ENCODE data around the gene DSCAML1. TPM values are rescaled to one million over a fixed set of nuclear protein-coding genes. Genes with fewer than 3 reads are reported as not detected.
A peak's percentile ranks its signal among the peaks of the same experiment; 100 is the strongest.

Gene DSCAML1
- total and polyA plus RNA-seq, 2 of the 8 experiments (the other 6 are each of a cell fraction or from before 2014, with no cell fraction given), result 0.19 to 0.24 TPM

- Histone ChIP-seq H3K4me2 (ENCODE audit: insufficient read depth in 1 of 2, low read depth in 2 of 2, low read length in 2 of 2) (no peak overlapping the region; a peak in 1 of 4 replicates), H3K27ac (ENCODE audit: low read depth, low read length) (no peak overlapping the region), H3K23me2 (ENCODE audit: low read depth, low read length) (no peaks in the 10 kb centered on the region; the same call in 1 of the 2 replicates), H4K20me1 (replicated peaks in 1 of 2; ENCODE audit: control insufficient read depth in 1 of 2, insufficient read depth in 2 of 2, low read length in 2 of 2) (no peaks in the 10 kb centered on the region), H2AFZ (ENCODE audit: low read length) (no peak overlapping the region), H3K9me3 (ENCODE audit: insufficient read depth in 2 of 2, low read depth in 1 of 2, low read length in 1 of 2) (no peaks in the 10 kb centered on the region), H3K18ac (ENCODE audit: extremely low read depth, low read length) (no peak overlapping the region), H3K36me3 (ENCODE audit: control insufficient read depth in 2 of 4, insufficient read depth in 4 of 4, low read length in 3 of 4) (no peaks in the 10 kb centered on the region), H2BK120ac (replicated peaks; ENCODE audit: low read depth, low read length) (peak overlapping the region; percentile 34), H3K14ac (ENCODE audit: insufficient read length) (no peak overlapping the region), H2BK5ac (ENCODE audit: low read depth, low read length) (no peak overlapping the region), H3K23ac (ENCODE audit: insufficient read length) (no peak overlapping the region), H2BK20ac (ENCODE audit: low read length) (0 out of 2 replicates have a peak overlapping the region, but pooled peaks have one; percentile 66), H3K4me3 (ENCODE audit: extremely low read depth in 1 of 4, insufficient read depth in 2 of 4, low read depth in 3 of 4, low read length in 4 of 4) (no peak overlapping the region), H2BK15ac (ENCODE audit: low read length) (no peak overlapping the region), H3K79me1 (ENCODE audit: low read depth, low read length) (no peaks in the 10 kb centered on the region), H4K5ac (ENCODE audit: insufficient read length, low read depth, low read length) (no peak overlapping the region), H2BK12ac (ENCODE audit: low read depth, low read length) (no peak overlapping the region; the same call in 1 of the 2 replicates), H3K9ac (replicated peaks in 1 of 4; ENCODE audit: extremely low read depth in 1 of 4, low read depth in 3 of 4, low read length in 3 of 4) (no peak overlapping the region), H3K27me3 (replicated peaks in 1 of 4; ENCODE audit: control insufficient read depth in 3 of 4, extremely low read depth in 1 of 4, insufficient read depth in 3 of 4, low read length in 3 of 4) (no peaks in the 10 kb centered on the region; a peak in 1 of 7 replicates), H3K4me1 (replicated peaks in 1 of 4; ENCODE audit: control insufficient read depth in 3 of 4, insufficient read depth in 4 of 4, low read length in 3 of 4) (peaks cover 0 to 30% (median 17%) of the 10 kb centered on the region in 4 experiments; a peak in 6 of 7 replicates), H4K8ac (ENCODE audit: extremely low read depth, insufficient read depth, low read length) (peak overlapping the region; percentile 86; the same call in 1 of the 2 replicates), H3K4ac (replicated peaks; ENCODE audit: insufficient read length, low read depth, low read length) (no peak overlapping the region), H3K79me2 (ENCODE audit: control insufficient read depth in 1 of 2, insufficient read depth in 2 of 2, low read length in 2 of 2) (no peaks in the 10 kb centered on the region), H3K56ac (replicated peaks; ENCODE audit: insufficient read length, low read depth, low read length) (no peak overlapping the region), H4K91ac (replicated peaks; ENCODE audit: insufficient read length, low read length) (peak overlapping the region; percentile 17), H2AK5ac (ENCODE audit: low read depth, low read length) (no peak overlapping the region)
- FAIRE-seq (no peak), DNase-seq (ENCODE audit: low read depth in 1 of 2, low spot score in 2 of 2) (no peak)
- TF ChIP-seq ZNF274 (IDR thresholded peaks at IDR 0.05; ENCODE audit: borderline replicate concordance, extremely low read depth, low read length) (no peak), CEBPB (IDR thresholded peaks at IDR 0.05; ENCODE audit: low read depth, low read length) (no peak), TAF7 (optimal IDR thresholded peaks at IDR 0.05; ENCODE audit: borderline replicate concordance, low read depth, low read length) (no peak), KDM1A (IDR thresholded peaks at IDR 0.05; ENCODE audit: borderline replicate concordance, low read length) (no peak), BCL11A (IDR thresholded peaks at IDR 0.05; ENCODE audit: low read depth in 2 of 2, low read length in 2 of 2) (no peak), RNF2 (IDR thresholded peaks at IDR 0.05; ENCODE audit: borderline replicate concordance, low read depth, low read length, missing control alignments, poor library complexity, severe bottlenecking) (no peak), CHD2 (IDR thresholded peaks at IDR 0.05; ENCODE audit: low read length) (no peak), GTF2F1 (IDR thresholded peaks at IDR 0.05; ENCODE audit: borderline replicate concordance, low read depth, low read length) (no peak), SP1 (IDR thresholded peaks at IDR 0.05; ENCODE audit: low read depth, low read length) (no peak), POLR2A (IDR thresholded peaks at IDR 0.05; ENCODE audit: control extremely low read depth in 1 of 2, low read depth in 2 of 2, low read length in 2 of 2) (no peak)
- ChIA-PET CTCF (ENCODE audit: partially characterized antibody) (interaction anchor here (0.5 to 9.7 kb wide), 23 partner anchors 8 to 1567 kb away, joined by 3 to 163 read pairs (median 5); partner anchors contain the start of gene FXYD2), POLR2A (ENCODE audit: partially characterized antibody) (no interaction called here)
- WGBS, 2 experiments (ENCODE audit: extremely low coverage in 1 of 2, insufficient coverage in 1 of 2, insufficient read length in 1 of 2, insufficient replicate concordance in 2 of 2, low coverage in 1 of 2, low lambda C conversion rate in 2 of 2, missing lambda C conversion rate in 1 of 2), result 94% methylated on average over 7 of the region's 7 CpGs; no CpG with 5 or more reads in 1 of the 2 experiments
Measured at GRCh38 chr11:117815262-117815803, 18.3 kb upstream of the DSCAML1 start.

All from H1 (cell line).